Measurements from ENCODE around the gene LY86. TPM values are rescaled to one million over a fixed set of nuclear protein-coding genes. Genes with fewer than 3 reads are reported as not detected.
A peak's percentile ranks its signal among the peaks of the same experiment; 100 is the strongest.

The LY86 gene
- total and polyA plus RNA-seq, 9 of the 15 experiments (the other 6 are each of a cell fraction or from before 2014, with no cell fraction given) = 0.08 to 0.20 TPM; not detected in 7

GRCh38 chr6:6591778-6592465, 3.4 kb downstream of the LY86 start (continued):
- TF ChIP-seq NUFIP1 (IDR thresholded peaks at IDR 0.05; ENCODE audit: partially characterized antibody) (no peak), MECOM (CRISPR knock-in tag; IDR thresholded peaks at IDR 0.05) (no peak), EGR1 (conservative IDR thresholded peaks at IDR 0.05) (no peak), NFIC (IDR thresholded peaks at IDR 0.05) (no peak), ATF7 (IDR thresholded peaks at IDR 0.05) (no peak; the same call in 1 of the 2 replicates), NFXL1 (CRISPR knock-in tag; IDR thresholded peaks at IDR 0.05) (peak; percentile 25; the same call in 1 of the 2 replicates), YBX1 (IDR thresholded peaks at IDR 0.05) (no peak), PURB (CRISPR knock-in tag; IDR thresholded peaks at IDR 0.05; ENCODE audit: low read depth) (no peak), GATA2 (CRISPR knock-in tag; IDR thresholded peaks at IDR 0.05) (no peak), KAT8 (IDR thresholded peaks at IDR 0.05; ENCODE audit: low read depth) (no peak), RERE (CRISPR knock-in tag; IDR thresholded peaks at IDR 0.05; ENCODE audit: borderline replicate concordance) (no peak), CBX8 (IDR thresholded peaks at IDR 0.05; ENCODE audit: borderline replicate concordance, extremely low read depth, low read depth, low read length, poor library complexity, severe bottlenecking) (no peak), ZNF57 (CRISPR knock-in tag; IDR thresholded peaks at IDR 0.05) (0 out of 2 replicates have a peak, but pooled peaks have one; percentile 28), EWSR1 (IDR thresholded peaks at IDR 0.05; ENCODE audit: borderline replicate concordance, low read depth, partially characterized antibody) (no peak), NFRKB (IDR thresholded peaks at IDR 0.05; ENCODE audit: low read depth) (no peak), PTTG1 (tag; IDR thresholded peaks at IDR 0.05; ENCODE audit: low read depth) (0 out of 2 replicates have a peak, but pooled peaks have one; percentile 63), TRIM25 (IDR thresholded peaks at IDR 0.05; ENCODE audit: borderline replicate concordance) (no peak), NFYB (IDR thresholded peaks at IDR 0.05; ENCODE audit: extremely low read depth, insufficient read length) (no peak), SPI1 (IDR thresholded peaks at IDR 0.05; ENCODE audit: borderline replicate concordance, low read depth, low read length) (peak; percentile 98), NFE2 (IDR thresholded peaks at IDR 0.05; ENCODE audit: low read depth) (peak; percentile 34; the same call in 1 of the 2 replicates), ZNF232 (CRISPR knock-in tag; IDR thresholded peaks at IDR 0.05) (no peak), TSC22D4 (tag; IDR thresholded peaks at IDR 0.05) (no peak), PHF8 (IDR thresholded peaks at IDR 0.05; ENCODE audit: borderline replicate concordance, low read length) (no peak; the same call in 1 of the 2 replicates), ZC3H8 (IDR thresholded peaks at IDR 0.05) (no peak)
